Smooth muscle cell of the umbilical artery (primary cell): ENCODE measurements around the gene C15orf61. TPM values are rescaled to one million over a fixed set of nuclear protein-coding genes. Genes with fewer than 3 reads are reported as not detected.

ENCODE experiments used
- total RNA-seq: library from RNA; depleted of rRNA; stranded (reverse); fragments of >200 nt; gene quantifications from 2 replicates; pipeline ENCODE4 v1.2.3, GENCODE V29; 2014

C15orf61 gene
- 2.4 TPM in 2 replicates for total RNA-seq

DNA sequence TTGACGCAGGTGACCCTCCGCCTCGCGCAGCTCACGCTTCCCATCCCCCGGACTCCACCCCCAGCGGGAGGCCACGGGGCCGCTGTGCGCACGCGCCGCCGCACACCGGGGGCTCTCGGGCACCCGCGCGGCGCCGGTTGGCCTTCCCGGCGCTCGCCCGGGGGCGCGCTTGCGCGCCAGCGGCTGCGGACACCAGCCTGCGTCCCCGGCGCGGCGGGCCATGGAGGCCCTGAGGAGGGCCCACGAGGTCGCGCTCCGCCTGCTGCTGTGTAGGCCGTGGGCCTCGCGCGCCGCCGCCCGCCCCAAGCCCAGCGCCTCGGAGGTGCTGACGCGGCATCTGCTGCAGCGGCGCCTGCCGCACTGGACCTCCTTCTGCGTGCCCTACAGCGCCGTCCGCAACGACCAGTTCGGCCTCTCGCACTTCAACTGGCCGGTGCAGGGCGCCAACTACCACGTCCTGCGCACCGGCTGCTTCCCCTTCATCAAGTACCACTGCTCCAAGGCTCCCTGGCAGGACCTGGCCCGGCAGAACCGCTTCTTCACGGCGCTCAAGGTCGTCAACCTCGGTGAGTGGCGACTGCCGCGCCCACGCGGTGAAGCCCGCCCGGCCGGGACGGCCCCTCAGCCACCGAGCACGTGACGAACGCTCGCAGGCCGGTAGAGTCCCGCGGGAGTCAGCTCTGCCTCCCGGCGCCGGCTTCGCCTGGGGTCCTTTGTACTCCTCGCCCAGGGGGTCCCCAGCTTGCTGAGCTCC lies at the start of gene C15orf61:
TSS of gene C15orf61 (plus strand) at position 103 of the 754 bp plus-strand sequence. CDS start at position 221, 118 bp downstream.

GRCh38 chr15:67542420-67543347 lies 21.8 kb downstream of the C15orf61 start, which contains the start of gene MAP2K5:
Gene MAP2K5 (plus strand): TSS chr15:67542703. CDS start chr15:67543336, 633 bp downstream.

Other genes with a start within 250 kb of the C15orf61 start
- 7.6 and 7.7 TPM in 2 replicates for gene MAP2K5, start 21.6 kb downstream of the C15orf61 start, total RNA-seq